Activated T-cell treated with anti-CD3 and anti-CD28 coated beads for 24 hours (primary cell): ENCODE results near the gene KRABD2.
"Not testable (repeated sequence)": the region's sequence is repeated elsewhere in the genome, so short reads cannot be mapped to it uniquely, and the experiment has no call there.

Source experiments
- DNase-seq: peaks from one replicate; pipeline ENCODE4 v3.0.0-alpha.2; 2020; ENCODE audit warnings: low read depth

KRABD2 gene

GRCh38 chr17:8392674-8393469 is 16.4 kb upstream of the KRABD2 start:
- DNase-seq, result no peak

- no peak for DNase-seq
Observed at GRCh38 chr17:8392274-8392673, 15.8 kb upstream of the KRABD2 start.

- DNase-seq, result no peak
Observed at GRCh38 chr17:8391711-8392110, 15.2 kb upstream of the KRABD2 start.

- no peak for DNase-seq
Observed at GRCh38 chr17:8387914-8388651, 11.6 kb upstream of the KRABD2 start.

GRCh38 chr17:8386841-8387240 is 10.3 kb upstream of the KRABD2 start:
- DNase-seq, result no peak

GRCh38 chr17:8384801-8385378 is 8.4 kb upstream of the KRABD2 start:
- DNase-seq, result no peak

GRCh38 chr17:8383143-8383822 is 6.8 kb upstream of the KRABD2 start, which contains the start of gene RPL26:
Gene RPL26 (minus strand): TSS chr17:8383193. CDS start chr17:8382310, 883 bp downstream.
- DNase-seq, result peak; percentile 91

GRCh38 chr17:8382880-8383142 is 6.3 kb upstream of the KRABD2 start:
- no peak for DNase-seq

- no peak for DNase-seq
Observed at GRCh38 chr17:8382052-8382879, 5.8 kb upstream of the KRABD2 start.

- no peak for DNase-seq
Observed at GRCh38 chr17:8380049-8380448, 3.5 kb upstream of the KRABD2 start.

GRCh38 chr17:8378117-8378516 is 1.6 kb upstream of the KRABD2 start:
- DNase-seq, result not testable (repeated sequence)

- DNase-seq, result no peak
Observed at GRCh38 chr17:8377422-8377821, 918 bp upstream of the KRABD2 start.

- DNase-seq, result no peak
Observed at GRCh38 chr17:8375738-8376259, 705 bp downstream of the KRABD2 start.

GRCh38 chr17:8373856-8374255 is 2.6 kb downstream of the KRABD2 start:
- not testable (repeated sequence) for DNase-seq

- no peak for DNase-seq
Observed at GRCh38 chr17:8372422-8372821, 4.1 kb downstream of the KRABD2 start.

- DNase-seq, result no peak
Observed at GRCh38 chr17:8371786-8372185, 4.7 kb downstream of the KRABD2 start.

GRCh38 chr17:8369944-8370343 is 6.6 kb downstream of the KRABD2 start:
- DNase-seq, result no peak

- no peak for DNase-seq
Observed at GRCh38 chr17:8368193-8368592, 8.3 kb downstream of the KRABD2 start.

- no peak for DNase-seq
Observed at GRCh38 chr17:8366231-8366630, 10.3 kb downstream of the KRABD2 start.

GRCh38 chr17:8365143-8365542 is 11.4 kb downstream of the KRABD2 start:
- no peak for DNase-seq

GRCh38 chr17:8362651-8363332 is 13.7 kb downstream of the KRABD2 start:
- no peak for DNase-seq
